ENCODE results near the gene ETV3. TPM values are rescaled to one million over a fixed set of nuclear protein-coding genes. Genes with fewer than 3 reads are reported as not detected.
"Not testable (repeated sequence)": the region's sequence is repeated elsewhere in the genome, so short reads cannot be mapped to it uniquely, and the experiment has no call there.

ETV3 gene
- polyA plus RNA-seq, 2 donors: 9.3 to 9.4 TPM

GRCh38 chr1:157176016-157176415 lies 37.8 kb upstream of the ETV3 start:
- no peak overlapping the region for H3K27ac ChIP-seq (ENCODE audit: low read depth in 2 of 2, low read length in 1 of 2)
- 94 to 100% methylated on average over 1 of the region's 1 CpG for WGBS, 2 donors

DNA sequence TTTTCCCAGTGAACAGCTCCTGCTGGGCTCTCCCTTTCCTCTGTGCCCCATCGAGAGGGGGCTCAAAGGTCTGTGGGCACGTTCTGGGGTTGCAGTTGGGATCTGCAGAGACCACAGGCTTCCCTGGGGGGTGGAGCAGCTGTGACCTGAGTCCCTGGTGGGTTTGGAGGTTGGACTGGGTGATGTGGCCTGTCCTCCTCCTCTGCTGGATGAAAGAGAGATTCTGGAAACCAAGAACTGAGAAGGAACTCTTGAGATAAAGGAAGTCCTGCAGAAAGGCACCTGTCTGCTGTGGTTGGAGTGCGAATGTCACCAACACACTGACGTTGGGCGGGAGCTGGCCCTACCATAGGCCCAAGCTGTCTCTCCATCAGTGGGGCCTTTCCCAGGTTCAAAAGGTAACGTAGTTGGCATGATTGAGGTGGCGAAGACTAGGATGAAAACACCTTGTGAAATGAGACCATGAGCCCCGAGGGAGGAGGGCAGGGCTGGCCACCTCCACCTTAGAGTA lies 35.8 kb upstream of the ETV3 start:
- 83 to 84% methylated on average over 8 of the region's 8 CpGs for WGBS, 2 donors
- Histone ChIP-seq H3K27ac (ENCODE audit: low read depth in 2 of 2, low read length in 1 of 2) (no peak overlapping the region), H3K4me1 (ENCODE audit: control insufficient read depth in 2 of 2, insufficient read depth in 2 of 2, low read length in 1 of 2) (peaks cover 0 to 3% of the 10 kb centered on the region in 2 donors), H3K9me3 (ENCODE audit: control insufficient read depth in 2 of 2, insufficient read depth in 1 of 2, low read depth in 1 of 2, low read length in 1 of 2) (no peaks in the 10 kb centered on the region), H3K36me3 (ENCODE audit: control insufficient read depth in 2 of 2, insufficient read depth in 2 of 2, low read length in 1 of 2) (no peaks in the 10 kb centered on the region), H3K4me3 (ENCODE audit: low read depth in 1 of 2, low read length in 2 of 2) (no peak overlapping the region), H3K27me3 (ENCODE audit: control insufficient read depth in 1 of 2, insufficient read depth in 2 of 2, low read length in 2 of 2) (no peaks in the 10 kb centered on the region)

More at GRCh38 chr1:157176016-157176415, 37.8 kb upstream of the ETV3 start:
- H3K36me3 ChIP-seq (ENCODE audit: control insufficient read depth in 2 of 2, insufficient read depth in 2 of 2, low read length in 1 of 2): no peaks in the 10 kb centered on the region
- H3K4me1 ChIP-seq (ENCODE audit: control insufficient read depth in 2 of 2, insufficient read depth in 2 of 2, low read length in 1 of 2): peaks cover 0 to 3% of the 10 kb centered on the region in 2 donors
- H3K4me3 ChIP-seq (ENCODE audit: low read depth in 1 of 2, low read length in 2 of 2): no peak overlapping the region
- no peaks in the 10 kb centered on the region for H3K27me3 ChIP-seq (ENCODE audit: control insufficient read depth in 1 of 2, insufficient read depth in 2 of 2, low read length in 2 of 2)
- no peaks in the 10 kb centered on the region for H3K9me3 ChIP-seq (ENCODE audit: control insufficient read depth in 2 of 2, insufficient read depth in 1 of 2, low read depth in 1 of 2, low read length in 1 of 2)

DNA sequence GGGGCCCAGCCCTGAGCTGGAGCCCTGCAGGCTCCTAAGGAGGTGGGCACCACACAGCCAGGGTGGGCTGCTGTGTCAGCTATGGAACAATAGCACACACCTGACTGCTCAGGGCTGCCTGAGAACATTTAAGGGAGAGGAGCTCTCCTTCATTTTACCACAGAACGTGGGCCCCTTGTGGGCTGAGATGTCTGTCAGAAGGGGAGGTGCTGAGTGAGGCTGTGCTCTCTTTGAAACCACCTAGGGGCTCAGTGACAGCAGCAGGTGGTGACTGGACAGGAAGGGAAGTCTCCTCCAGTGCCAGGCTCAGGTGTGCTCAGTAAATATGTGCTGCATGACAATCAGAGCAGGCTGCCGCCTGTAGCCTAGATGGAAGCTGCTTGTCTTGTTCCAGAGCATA lies 35.0 kb upstream of the ETV3 start:
- not testable (repeated sequence) for H3K36me3 ChIP-seq (ENCODE audit: control insufficient read depth in 2 of 2, insufficient read depth in 2 of 2, low read length in 1 of 2); H3K27ac ChIP-seq (ENCODE audit: low read depth in 2 of 2, low read length in 1 of 2); H3K27me3 ChIP-seq (ENCODE audit: control insufficient read depth in 1 of 2, insufficient read depth in 2 of 2, low read length in 2 of 2); H3K4me1 ChIP-seq (ENCODE audit: control insufficient read depth in 2 of 2, insufficient read depth in 2 of 2, low read length in 1 of 2); H3K9me3 ChIP-seq (ENCODE audit: control insufficient read depth in 2 of 2, insufficient read depth in 1 of 2, low read depth in 1 of 2, low read length in 1 of 2); H3K4me3 ChIP-seq (ENCODE audit: low read depth in 1 of 2, low read length in 2 of 2)
- 67 to 68% methylated on average over 2 of the region's 2 CpGs for WGBS, 2 donors

DNA sequence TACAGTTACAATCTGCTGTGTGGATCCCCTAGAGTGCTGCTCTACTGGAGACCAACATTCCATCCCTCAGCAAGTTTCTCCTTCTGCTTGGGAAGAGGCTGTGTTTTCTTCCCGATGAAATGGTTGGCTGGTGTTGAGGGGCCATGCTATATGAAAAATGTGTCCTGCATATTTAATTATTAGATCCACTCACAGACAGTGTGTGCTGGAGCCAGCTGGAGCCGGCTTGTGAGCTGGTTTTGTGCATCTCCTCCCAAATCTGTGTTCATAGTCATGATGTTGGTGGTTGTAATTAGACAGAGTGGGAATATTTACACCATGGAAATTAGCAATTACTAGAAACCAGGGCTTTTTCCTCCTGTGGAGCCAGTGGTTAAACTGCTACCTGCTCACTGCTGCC lies 34.4 kb upstream of the ETV3 start:
- not testable (repeated sequence) for H3K36me3 ChIP-seq (ENCODE audit: control insufficient read depth in 2 of 2, insufficient read depth in 2 of 2, low read length in 1 of 2); H3K27me3 ChIP-seq (ENCODE audit: control insufficient read depth in 1 of 2, insufficient read depth in 2 of 2, low read length in 2 of 2); H3K9me3 ChIP-seq (ENCODE audit: control insufficient read depth in 2 of 2, insufficient read depth in 1 of 2, low read depth in 1 of 2, low read length in 1 of 2); H3K27ac ChIP-seq (ENCODE audit: low read depth in 2 of 2, low read length in 1 of 2); H3K4me1 ChIP-seq (ENCODE audit: control insufficient read depth in 2 of 2, insufficient read depth in 2 of 2, low read length in 1 of 2); H3K4me3 ChIP-seq (ENCODE audit: low read depth in 1 of 2, low read length in 2 of 2)
- 65 to 77% methylated on average over 2 of the region's 2 CpGs for WGBS, 2 donors

DNA sequence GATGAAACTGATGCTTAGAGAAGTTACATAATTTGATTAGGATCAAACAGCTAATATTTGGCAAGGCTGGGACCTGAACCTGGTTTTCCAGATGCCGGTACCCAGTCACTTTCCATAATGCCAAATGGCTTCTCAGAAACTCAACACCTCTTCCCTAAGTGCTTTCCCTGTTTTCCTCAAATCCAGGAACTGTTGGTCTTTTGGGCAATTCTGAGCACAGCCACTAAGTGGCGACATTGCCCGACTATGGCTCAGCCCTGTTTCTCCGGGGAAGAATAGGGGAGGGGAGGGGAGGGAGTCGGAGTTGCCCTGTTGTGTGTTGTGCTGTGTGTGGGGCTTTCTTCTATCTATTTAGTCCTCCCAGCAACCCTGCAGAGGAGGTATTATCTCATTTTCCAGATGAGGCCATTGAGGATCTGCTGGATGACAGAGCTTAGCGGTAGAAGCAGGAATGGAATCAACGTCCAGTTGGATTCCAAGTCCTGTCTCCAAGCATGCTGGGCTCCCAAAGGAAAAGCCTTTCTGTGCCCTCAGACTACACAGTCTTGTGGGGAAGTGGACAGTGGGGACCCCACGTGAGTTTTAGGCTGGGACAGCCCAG lies 33.8 kb upstream of the ETV3 start:
- H3K36me3 ChIP-seq (ENCODE audit: control insufficient read depth in 2 of 2, insufficient read depth in 2 of 2, low read length in 1 of 2); H3K4me1 ChIP-seq (ENCODE audit: control insufficient read depth in 2 of 2, insufficient read depth in 2 of 2, low read length in 1 of 2); H3K27me3 ChIP-seq (ENCODE audit: control insufficient read depth in 1 of 2, insufficient read depth in 2 of 2, low read length in 2 of 2); H3K9me3 ChIP-seq (ENCODE audit: control insufficient read depth in 2 of 2, insufficient read depth in 1 of 2, low read depth in 1 of 2, low read length in 1 of 2); H3K27ac ChIP-seq (ENCODE audit: low read depth in 2 of 2, low read length in 1 of 2); H3K4me3 ChIP-seq (ENCODE audit: low read depth in 1 of 2, low read length in 2 of 2): not testable (repeated sequence)
- 30 to 36% methylated on average over 5 to 7 of the region's 8 CpGs for WGBS, 2 donors

DNA sequence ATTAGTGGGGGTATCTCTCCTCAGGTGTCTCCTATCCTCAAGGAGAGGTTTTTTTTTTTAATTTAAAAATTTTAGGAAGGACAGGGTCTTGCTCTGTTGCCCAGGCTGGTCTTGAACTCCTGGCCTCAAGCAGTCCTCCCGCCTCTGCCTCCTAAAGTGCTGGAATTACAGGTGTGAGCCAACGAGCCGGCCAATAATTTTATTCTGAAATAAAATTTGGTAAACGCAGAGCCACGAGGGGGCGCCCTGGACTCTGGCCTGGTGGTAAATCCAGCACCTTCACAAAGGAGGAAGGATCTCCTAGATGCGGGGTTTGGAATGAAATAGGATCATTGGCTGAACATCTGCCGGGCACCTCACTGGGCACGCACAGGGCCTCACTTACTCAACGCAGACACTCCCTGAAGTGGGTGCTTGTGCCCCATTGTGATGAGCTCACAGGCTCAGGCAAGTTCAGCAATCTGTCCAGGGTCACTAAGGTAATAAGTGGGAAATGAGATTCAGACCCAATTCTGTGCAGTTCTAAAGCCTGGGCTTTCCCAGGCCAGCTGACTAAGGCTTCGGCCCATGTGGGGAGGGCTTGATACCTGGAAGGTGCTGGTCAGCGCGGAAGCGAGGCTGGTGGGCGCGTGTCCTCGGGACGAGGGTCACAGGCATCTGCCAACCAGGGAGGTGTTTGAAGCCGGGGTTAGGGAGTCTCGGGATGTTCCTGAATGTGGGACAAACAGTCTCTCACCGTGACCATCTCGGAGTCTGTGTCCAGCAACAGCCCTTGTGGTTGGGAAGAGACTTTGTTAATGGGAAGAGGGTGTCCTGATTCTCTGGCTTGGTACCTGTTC lies 32.7 kb upstream of the ETV3 start:
- 62 to 77% methylated on average over 19 to 22 of the region's 22 CpGs for WGBS, 2 donors
- no peaks in the 10 kb centered on the region for H3K36me3 ChIP-seq (ENCODE audit: control insufficient read depth in 2 of 2, insufficient read depth in 2 of 2, low read length in 1 of 2)
- no peaks in the 10 kb centered on the region for H3K9me3 ChIP-seq (ENCODE audit: control insufficient read depth in 2 of 2, insufficient read depth in 1 of 2, low read depth in 1 of 2, low read length in 1 of 2)
- no peak overlapping the region for H3K27ac ChIP-seq (ENCODE audit: low read depth in 2 of 2, low read length in 1 of 2)
- no peaks in the 10 kb centered on the region for H3K27me3 ChIP-seq (ENCODE audit: control insufficient read depth in 1 of 2, insufficient read depth in 2 of 2, low read length in 2 of 2)
- no peaks in the 10 kb centered on the region for H3K4me1 ChIP-seq (ENCODE audit: control insufficient read depth in 2 of 2, insufficient read depth in 2 of 2, low read length in 1 of 2)
- no peak overlapping the region for H3K4me3 ChIP-seq (ENCODE audit: low read depth in 1 of 2, low read length in 2 of 2)

DNA sequence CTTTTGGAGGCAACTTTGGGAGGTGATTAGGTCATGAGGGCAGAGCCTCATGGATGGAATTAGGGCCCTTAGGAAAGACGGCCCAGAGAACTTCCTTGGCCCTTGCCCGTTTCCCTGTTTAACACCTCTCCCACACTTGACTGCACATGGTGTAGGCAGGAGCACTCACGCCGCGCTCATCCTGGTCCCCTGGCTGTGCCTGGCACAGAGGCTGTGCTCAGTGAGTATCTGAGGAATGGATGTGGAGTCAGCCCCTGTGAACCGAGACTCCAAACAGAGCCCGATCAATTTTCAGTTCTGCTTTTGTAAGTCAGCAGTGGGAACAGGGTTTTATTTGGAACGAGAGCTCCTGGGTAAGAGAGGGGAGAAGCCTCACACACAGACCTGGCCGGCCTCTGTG lies 29.8 kb upstream of the ETV3 start:
- no peak overlapping the region for H3K4me3 ChIP-seq (ENCODE audit: low read depth in 1 of 2, low read length in 2 of 2)
- no peaks in the 10 kb centered on the region for H3K9me3 ChIP-seq (ENCODE audit: control insufficient read depth in 2 of 2, insufficient read depth in 1 of 2, low read depth in 1 of 2, low read length in 1 of 2)
- H3K36me3 ChIP-seq (ENCODE audit: control insufficient read depth in 2 of 2, insufficient read depth in 2 of 2, low read length in 1 of 2): no peaks in the 10 kb centered on the region
- 78 to 82% methylated on average over 9 of the region's 9 CpGs for WGBS, 2 donors
- no peaks in the 10 kb centered on the region for H3K27me3 ChIP-seq (ENCODE audit: control insufficient read depth in 1 of 2, insufficient read depth in 2 of 2, low read length in 2 of 2)
- H3K4me1 ChIP-seq (ENCODE audit: control insufficient read depth in 2 of 2, insufficient read depth in 2 of 2, low read length in 1 of 2): no peaks in the 10 kb centered on the region
- no peak overlapping the region for H3K27ac ChIP-seq (ENCODE audit: low read depth in 2 of 2, low read length in 1 of 2)

- Histone ChIP-seq H3K4me3 (ENCODE audit: low read depth in 1 of 2, low read length in 2 of 2) (no peak overlapping the region), H3K27me3 (ENCODE audit: control insufficient read depth in 1 of 2, insufficient read depth in 2 of 2, low read length in 2 of 2) (no peaks in the 10 kb centered on the region), H3K4me1 (ENCODE audit: control insufficient read depth in 2 of 2, insufficient read depth in 2 of 2, low read length in 1 of 2) (no peaks in the 10 kb centered on the region), H3K27ac (ENCODE audit: low read depth in 2 of 2, low read length in 1 of 2) (no peak overlapping the region), H3K9me3 (ENCODE audit: control insufficient read depth in 2 of 2, insufficient read depth in 1 of 2, low read depth in 1 of 2, low read length in 1 of 2) (no peaks in the 10 kb centered on the region), H3K36me3 (ENCODE audit: control insufficient read depth in 2 of 2, insufficient read depth in 2 of 2, low read length in 1 of 2) (no peaks in the 10 kb centered on the region)
- WGBS, 2 donors: 72 to 75% methylated on average over 4 of the region's 4 CpGs
Measured at GRCh38 chr1:157167437-157167836, 29.2 kb upstream of the ETV3 start.

- no peaks in the 10 kb centered on the region for H3K36me3 ChIP-seq (ENCODE audit: control insufficient read depth in 2 of 2, insufficient read depth in 2 of 2, low read length in 1 of 2)
- no peaks in the 10 kb centered on the region for H3K27me3 ChIP-seq (ENCODE audit: control insufficient read depth in 1 of 2, insufficient read depth in 2 of 2, low read length in 2 of 2)
- H3K4me3 ChIP-seq (ENCODE audit: low read depth in 1 of 2, low read length in 2 of 2): no peak overlapping the region
- no peaks in the 10 kb centered on the region for H3K9me3 ChIP-seq (ENCODE audit: control insufficient read depth in 2 of 2, insufficient read depth in 1 of 2, low read depth in 1 of 2, low read length in 1 of 2)
- no peak overlapping the region for H3K27ac ChIP-seq (ENCODE audit: low read depth in 2 of 2, low read length in 1 of 2)
- WGBS, 2 donors: 61 to 62% methylated on average over 5 of the region's 5 CpGs
- H3K4me1 ChIP-seq (ENCODE audit: control insufficient read depth in 2 of 2, insufficient read depth in 2 of 2, low read length in 1 of 2): no peaks in the 10 kb centered on the region
Measured at GRCh38 chr1:157166590-157166989, 28.4 kb upstream of the ETV3 start.
